GM18499 (cell line): Measurements from ENCODE around the gene GTPBP8.

ENCODE experiments used
- ATAC-seq: cut with Tn5 transposase; IDR thresholded peaks from one replicate; pipeline ENCODE4 v1.9.1; 2021; ENCODE audit warnings: moderate number of reproducible peaks; ENCODE audit not compliant: insufficient read depth, unreplicated experiment

GTPBP8 gene

DNA sequence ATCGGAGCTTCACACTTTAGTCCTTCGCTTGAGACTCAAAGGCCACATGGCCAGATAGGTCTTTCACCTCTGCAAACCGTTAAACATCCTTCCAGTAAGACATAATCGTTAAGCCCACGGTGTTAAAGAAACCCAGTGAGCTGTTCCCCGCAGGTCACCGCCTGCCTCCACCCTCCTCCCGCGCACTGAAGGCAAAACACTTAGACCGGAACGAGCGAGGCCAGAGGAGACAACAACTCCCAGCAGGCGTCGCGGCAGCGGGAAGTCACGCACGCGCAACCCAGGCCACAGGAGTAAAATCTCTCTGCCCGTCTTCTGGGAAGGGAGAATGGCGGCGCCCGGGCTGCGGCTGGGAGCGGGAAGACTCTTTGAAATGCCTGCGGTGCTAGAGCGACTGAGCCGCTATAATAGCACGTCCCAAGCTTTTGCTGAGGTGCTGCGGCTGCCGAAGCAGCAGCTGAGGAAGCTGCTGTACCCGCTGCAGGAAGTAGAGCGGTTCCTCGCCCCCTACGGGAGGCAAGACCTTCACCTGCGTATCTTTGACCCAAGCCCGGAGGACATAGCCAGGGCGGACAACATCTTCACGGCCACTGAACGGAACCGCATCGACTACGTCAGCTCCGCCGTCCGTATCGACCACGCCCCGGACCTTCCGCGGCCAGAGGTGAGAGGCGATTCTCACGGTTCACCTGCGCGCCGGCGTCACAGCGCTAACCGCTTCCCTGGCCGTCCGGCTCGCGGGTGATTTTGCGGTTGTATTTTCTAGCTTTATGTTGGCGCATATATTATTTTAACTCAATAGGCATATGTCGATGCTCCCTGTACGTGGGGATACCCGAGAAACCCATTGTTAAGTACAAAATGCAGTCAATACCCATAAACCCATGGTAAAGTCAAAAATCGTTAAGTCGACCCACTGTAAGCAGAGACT lies at the start of gene GTPBP8:
GTPBP8 (plus strand) TSS at position 313 of the 931 bp plus-strand sequence; CDS start at position 329, 16 bp downstream.
- ATAC-seq: peak; percentile 83

DNA sequence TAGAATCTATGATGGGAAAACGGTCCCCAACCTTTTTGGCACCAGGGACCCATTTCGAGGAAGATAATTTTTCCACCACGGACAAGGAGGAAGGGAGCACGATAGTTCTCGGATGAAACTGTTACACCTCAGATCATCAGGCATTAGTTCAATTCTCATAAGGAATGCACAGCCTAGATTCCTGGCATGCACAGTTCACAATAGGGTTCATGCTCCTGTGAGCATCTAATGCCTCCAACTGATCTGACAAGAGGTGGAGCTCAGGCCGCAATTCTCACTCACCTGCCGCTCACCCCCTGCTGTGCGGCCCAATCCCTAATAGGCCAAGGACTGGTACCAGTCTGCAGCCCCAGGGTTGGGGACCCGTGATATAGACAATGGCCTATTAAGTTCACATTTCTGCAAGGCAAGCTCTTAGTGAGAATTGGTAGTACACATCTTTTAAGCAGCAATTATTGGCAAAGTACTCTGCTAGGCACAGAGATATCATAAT lies 42.4 kb upstream of the GTPBP8 start:
- ATAC-seq: no peak

DNA sequence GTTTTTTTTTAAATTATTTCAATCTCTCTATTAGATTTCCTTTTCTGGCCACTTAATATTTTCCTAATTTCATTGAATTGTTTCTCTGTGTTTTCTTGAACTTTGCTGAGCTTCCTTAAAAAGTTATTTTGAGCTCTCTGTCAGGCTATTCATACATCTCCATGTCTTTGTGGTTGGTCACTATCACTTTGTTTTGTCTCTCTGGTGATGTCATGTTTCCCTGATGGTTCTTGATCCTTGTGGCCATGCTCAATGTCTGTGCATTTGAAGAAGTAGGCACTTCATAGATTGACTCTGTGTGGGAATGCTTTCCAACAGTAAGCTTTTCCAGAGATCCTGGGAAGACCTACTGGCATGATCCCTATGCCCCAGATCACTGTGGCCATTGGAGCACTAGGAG lies 34.4 kb upstream of the GTPBP8 start:
- no peak for ATAC-seq

DNA sequence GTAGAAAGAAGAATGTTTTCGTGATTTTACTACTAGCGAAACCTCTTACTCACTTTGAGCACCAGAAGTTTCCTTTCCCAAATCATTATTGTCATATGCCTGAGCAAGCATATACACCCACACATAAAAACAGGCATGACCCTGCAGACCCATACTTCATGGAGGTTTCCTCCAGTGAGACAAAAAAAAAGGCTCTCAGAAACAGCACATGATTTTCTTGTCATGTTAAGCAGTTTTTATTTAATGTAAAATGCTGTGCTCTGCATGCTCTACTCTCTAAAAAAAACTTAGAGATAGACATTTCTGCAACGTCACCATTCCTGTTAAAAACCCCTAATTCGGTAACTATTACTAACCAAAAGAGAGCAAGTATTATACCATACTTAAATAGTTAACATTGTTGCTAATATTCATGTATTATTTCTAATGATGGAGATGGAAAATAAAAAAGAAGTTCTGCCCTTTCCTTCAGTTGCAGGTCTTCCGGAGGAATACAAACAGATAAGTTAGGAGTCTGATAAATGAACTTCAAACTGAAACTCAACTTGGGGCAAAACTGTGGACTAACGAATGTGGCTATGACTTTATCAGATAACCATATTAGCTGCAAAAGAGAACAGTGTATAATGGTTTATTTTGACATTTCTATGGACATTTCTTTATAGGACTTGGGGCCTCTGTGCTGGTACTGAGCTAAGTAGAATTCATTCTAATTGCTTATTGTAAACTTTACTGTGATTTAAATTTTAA lies 31.8 kb upstream of the GTPBP8 start:
- peak; percentile 75 for ATAC-seq

DNA sequence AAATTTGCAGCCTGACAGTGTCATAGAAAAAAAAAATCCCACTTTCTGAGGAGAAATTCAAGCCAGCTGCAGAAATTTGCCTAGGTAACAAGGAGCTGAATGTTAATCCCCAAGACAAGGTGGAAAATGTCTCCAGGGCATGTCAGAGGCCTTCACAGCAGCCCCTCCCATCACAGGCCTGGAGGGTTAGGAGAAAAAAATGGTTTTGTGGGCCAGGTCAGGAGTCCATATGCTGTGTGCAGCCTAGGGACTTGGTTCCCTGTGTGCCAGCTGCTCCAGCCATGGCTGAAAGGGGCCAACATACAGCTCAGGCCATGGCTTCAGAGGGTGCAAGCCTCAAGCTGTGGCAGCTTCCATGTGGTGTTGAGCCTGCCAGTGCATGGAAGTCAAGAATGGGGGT lies 27.1 kb upstream of the GTPBP8 start:
- no peak for ATAC-seq

DNA sequence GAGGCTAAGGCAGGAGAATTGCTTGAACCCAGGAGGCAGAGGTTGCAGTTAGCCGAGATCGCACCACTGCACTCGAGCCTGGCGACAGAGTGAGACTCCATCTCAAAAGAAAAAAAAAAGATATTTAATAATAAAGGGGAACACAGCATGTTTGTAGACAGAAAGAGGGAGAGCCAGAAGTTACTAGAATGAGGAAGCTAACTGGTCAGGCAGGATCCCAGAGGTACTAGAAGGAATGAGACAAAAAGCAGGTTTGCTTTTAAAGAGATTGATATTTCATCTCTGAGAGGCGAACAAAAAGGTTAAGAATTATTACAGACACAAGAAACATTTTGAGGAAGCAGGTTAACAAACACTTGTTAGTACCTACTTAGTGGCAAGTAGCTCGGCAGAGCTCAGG lies 25.1 kb upstream of the GTPBP8 start:
- no peak for ATAC-seq

DNA sequence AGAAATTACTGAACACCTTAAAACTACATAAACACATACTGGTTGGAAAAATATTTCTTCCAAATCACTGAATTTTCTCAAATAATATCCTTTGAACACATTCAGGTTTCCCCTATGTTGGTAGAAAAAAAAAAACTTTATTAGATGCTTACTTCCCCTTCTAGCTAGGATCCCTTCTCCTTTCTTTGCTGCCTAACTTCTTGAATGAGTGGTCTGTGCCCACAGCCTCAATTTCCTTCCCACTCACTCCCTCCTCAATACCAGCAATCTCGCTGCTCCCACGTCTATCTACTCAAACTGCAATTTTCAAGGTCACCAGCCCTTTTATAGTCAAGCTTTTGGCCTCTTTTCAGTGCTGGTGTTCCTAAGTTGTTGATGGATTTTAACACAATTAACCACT lies 24.2 kb upstream of the GTPBP8 start:
- ATAC-seq: no peak

DNA sequence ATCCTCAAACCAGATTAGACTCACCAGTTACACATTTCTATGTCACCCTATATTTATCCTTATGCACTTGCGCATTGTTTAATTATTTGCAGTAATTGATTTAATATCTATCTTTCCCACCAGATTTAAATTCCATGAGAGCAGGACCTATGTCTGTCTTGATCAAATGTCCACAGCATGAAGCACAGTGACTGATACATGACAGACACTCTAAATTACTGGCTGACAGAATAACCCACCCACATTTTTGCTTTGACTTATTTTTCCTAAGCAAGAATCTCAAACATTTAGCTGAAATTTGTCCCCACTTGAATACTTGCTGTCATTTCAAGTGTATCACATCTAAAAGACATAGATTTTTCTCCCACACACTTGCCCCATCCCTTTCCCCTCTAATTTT lies 23.4 kb upstream of the GTPBP8 start:
- ATAC-seq: no peak

DNA sequence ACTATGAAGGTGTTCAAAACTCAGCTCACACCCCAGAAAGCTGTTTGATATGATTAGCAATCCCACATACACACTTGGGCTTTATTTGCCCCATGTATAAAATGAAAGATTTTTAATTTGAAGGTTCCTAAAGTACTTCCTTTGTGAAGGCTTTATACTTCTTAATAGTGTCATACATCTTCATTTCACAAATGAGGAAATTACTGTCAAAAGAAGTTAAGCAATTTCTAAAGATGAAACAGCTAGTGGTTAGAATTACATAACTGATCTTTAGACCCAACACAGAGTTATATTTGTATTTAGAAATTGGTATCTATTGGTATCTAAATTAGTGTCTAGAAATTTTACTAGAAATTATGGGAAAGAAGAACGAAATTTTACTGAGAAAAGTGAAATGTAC lies 23.0 kb upstream of the GTPBP8 start:
- no peak for ATAC-seq

DNA sequence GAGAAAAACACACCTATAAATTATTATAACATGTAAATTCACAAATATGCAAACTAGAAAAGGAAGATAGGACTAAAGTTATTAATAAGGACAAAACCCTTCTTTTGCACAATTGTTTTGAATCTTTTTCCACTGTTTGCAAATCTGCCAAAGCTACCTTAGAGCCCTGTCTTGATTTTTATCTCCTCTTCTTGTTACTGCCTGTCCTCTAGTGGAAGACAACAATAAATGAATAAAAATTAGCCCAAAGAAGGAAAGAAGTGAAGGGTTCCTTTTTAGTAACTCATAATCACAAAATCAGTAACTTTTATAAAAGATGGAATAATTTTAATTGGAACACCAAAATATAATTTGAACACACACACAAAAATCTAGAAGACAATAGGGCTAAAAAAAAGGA lies 18.6 kb upstream of the GTPBP8 start:
- ATAC-seq: no peak

DNA sequence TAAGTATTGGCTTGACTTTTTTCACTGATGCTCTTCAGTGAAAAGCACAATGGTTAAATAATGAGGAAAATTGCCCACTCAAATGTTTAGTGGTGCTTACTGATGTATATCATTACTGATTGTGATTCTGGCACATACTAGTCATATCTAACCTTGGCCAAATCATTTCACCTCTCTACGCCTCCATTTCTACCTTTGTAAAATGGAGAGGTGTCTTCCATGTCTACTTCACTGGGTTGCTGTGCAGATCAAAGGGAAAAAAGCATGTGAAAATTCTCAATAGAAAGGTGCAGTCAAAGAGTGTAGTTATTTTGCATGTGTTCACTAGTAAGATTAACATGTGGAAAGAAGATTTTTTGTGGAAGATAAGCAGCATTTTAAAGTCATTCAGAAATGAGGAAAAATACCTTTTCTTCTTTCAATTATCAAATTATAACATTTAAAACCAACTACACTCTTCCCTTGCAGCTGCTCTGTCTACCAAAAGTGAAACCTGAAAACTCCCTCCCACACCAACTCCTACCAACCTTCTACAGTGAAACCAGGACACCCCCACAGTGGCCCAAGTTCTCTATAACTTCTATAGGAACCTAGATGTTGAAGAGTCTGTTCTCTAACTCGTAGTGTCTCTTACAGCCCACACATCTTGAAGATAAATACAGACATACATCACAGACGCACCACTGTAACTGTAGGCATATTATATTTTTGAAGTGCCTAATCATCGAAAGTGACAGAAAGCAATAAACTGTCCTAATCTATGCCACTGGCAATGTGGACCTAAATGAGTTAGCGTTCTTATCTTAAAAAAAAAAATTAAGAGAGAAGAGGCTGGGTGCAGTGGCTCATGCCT lies 17.2 kb upstream of the GTPBP8 start:
- ATAC-seq: peak; percentile 70

DNA sequence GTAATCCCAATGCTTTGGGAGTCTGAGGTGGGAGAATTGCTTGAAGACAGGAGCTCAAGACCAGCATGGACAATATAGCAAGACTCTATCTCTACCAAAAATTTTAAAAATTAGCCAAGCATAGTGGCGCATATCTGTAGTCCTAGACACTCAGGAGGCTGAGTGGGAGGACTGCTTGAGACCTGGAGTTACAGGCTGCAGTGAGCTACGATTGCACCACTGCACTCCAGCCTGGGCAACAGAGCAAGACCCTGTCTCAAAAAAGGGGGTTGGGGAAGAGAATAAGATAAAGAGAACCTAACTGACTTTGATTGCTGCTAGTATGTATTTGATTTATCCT lies 16.6 kb upstream of the GTPBP8 start:
- ATAC-seq: no peak

DNA sequence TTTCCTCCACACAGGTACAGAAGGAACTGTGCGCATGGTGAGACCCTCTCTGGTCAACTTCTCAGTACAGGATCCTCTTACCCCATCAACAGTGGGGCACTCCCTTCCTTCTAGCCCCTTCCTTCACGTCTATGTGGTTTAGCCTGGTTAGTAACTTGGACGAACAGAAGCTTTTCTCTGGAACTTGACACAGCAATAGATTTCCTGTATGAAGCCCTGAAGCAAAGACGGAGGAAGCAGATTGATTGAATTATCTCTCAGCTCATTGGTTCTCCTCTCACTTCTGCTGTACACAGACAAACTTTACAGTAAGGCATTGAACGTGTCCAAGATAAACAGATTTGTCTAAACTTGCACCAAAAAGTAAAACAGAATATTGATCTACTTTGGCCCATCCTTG lies 15.9 kb upstream of the GTPBP8 start, which contains the start of gene CD200R1:
CD200R1 (minus strand) TSS at position 210 of the 400 bp plus-strand sequence. CDS start 246 bp downstream, outside the sequence.
- no peak for ATAC-seq

DNA sequence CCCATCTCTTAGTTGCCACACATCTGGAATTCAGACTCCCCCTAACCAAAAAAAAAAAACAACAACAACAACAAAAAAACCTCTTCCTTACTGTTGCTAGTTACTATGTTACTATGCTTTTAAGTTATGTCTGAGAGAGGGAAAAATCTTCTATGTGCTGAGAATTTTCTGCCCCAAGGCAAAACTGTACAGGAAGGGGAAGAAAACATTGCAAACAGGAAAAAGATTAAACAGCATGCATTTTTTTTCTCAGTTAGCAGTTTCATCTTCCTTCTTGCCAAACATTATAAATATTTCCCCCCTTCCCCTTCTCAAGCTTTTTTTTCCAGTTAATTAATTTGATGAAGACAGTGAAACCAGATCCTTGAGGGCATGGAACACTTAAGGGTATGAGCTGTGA lies 14.8 kb upstream of the GTPBP8 start:
- ATAC-seq: no peak

DNA sequence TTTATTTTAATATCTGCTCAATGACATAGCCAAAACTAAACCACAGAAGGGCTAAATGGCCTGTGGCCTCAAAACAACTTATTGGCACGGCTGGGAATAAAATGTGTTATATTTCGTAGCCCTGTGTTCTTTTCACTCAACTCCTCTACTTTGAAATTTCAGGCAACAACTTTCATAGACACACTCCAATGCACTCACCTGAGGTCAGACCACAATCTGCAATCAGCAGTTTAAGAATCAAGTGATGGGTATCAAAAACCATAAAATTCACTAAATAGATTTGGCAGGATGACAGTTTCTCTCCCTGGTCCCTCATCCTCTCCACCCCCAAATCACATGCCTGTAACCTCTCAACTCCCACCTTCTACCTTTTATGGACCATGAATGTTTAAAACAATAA lies 13.8 kb upstream of the GTPBP8 start:
- no peak for ATAC-seq

DNA sequence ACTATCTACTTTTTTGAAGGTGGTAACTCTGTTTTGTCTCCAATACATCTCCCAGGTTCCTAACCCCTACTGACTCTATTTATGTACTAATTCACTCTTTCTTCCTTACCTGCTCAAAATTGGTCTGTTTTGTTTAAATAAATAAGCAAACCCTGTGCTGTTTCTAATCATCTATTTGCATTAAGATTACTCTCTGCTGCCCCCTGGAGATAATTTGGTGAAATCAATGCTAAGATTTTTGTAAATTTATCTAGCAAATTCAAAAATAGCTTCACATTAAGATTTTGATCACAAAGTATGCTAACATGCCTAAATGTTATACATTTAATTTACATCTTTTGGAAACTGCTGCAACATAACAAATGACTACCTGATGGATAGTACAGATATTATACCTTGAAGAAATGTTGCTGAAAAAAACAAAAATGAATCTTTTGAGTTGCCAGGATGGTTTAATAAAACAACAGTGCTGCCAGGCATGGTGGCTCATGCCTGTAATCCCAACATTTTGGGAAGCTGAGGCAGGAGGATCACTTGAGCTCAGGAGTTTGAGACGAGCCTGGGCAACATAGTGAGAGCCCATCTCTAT lies 11.4 kb upstream of the GTPBP8 start:
- no peak for ATAC-seq

DNA sequence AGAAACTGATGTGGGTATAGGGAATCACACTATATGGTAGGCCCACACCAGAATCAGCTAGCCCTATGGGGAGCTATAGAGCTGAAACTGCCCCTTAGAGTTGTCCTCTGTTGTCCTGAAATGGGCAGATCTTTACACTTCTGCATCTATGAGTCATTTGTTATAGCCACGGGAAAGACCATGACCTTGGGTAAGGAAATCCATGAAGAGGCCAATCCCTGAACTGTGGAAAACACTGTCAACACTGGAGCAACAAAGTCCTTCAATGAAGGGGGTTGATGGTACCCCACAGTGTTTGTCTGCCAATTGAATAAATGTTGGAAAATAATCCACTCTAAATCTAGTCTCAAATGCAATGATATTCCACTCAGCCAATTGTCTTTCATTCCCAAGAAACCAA lies 10.7 kb upstream of the GTPBP8 start:
- ATAC-seq: no peak

DNA sequence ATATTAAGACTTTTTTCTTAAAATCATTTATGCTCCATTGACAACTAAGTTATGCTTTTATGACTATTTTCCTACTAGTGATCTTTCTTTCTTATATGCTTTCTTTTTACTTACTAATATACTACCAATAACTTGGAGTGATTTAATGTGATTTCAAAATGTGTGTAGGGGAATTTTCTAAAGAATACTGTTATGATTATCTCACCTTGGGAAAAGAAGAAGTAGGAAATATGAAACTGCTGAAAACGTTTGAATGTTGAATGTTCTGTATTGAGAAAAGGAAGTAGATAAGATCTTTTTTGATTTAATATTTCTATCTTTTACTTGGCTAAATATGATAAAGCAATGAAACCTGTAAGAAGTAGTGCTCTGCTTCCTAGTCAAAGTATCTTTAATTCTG lies 8.1 kb upstream of the GTPBP8 start:
- ATAC-seq: no peak

DNA sequence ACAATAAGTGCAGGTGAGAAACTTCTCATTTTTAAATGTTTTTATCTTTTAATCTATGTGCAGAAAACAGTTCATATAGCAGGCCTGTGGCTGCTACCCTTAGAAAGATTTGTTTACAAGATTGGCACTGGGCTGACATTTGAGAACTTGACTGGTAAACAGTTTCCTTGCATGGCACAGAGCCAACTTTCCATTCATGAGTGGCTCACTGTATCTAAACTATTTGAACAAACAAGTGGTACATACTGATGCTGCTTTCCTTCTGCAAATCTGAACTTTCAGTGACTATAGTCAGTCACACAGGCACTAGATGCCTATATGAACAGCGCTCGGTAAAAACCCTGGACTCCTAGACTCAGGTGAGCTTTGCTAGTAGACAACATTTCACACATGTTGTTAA lies 6.3 kb upstream of the GTPBP8 start:
- no peak for ATAC-seq

DNA sequence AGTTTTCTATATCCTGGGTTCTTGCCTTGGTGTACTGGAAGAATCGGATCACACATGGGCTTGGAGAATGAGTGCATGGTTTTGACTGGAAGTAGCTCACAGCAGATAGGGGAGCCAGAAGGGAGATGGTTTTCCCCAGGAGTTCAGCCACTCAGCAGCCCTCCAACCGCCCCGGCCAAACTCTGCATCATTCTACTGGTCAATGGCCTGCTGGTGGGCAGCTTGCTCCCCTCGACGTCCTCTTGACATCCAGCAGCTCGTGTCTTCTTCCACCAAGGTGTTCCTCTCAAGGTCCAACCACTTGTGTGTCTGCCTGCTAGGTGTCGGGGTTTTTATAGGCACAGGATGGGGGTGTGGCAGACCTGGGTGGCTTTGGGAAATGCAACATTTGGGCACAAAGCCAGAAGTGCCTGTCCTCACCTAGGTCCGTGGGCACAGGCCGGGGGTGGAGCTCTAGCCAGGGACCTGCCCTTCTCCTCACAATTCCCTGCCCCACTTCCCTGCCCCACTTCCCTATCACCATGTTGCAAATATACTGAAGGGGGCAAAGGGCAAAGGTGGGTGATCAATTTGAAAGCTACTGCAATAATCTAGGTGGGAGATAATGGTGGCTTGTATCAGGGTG lies 3.0 kb upstream of the GTPBP8 start:
- no peak for ATAC-seq
